Esophagus muscularis mucosa (tissue), 3 donors: Measurements from ENCODE around the gene ATP11C.

Source experiments
- CTCF ChIP-seq, 3 experiments: fragments of 200-600 bp in 2 of 3; fragments of 450-650 bp in 1 of 3; sonication (generic) in 2 of 3; IDR thresholded peaks; one replicate each; pipeline ENCODE4 v1.5.1; 2017 to 2019; ENCODE audit warnings: antibody characterized with exemption in 3 of 3, mild to moderate bottlenecking in 2 of 3, moderate library complexity in 1 of 3
- POLR2A ChIP-seq: fragments of 450-650 bp; IDR thresholded peaks from one replicate; pipeline ENCODE4 v1.6.1; 2017; ENCODE audit warnings: antibody characterized with exemption, moderate library complexity, mild to moderate bottlenecking, low read depth
- POLR2AphosphoS5 ChIP-seq, 2 donors: sonication (generic); formaldehyde crosslinking; IDR thresholded peaks; one replicate each; pipeline ENCODE4 v1.6.1; 2017; ENCODE audit warnings: antibody characterized with exemption in 2 of 2

- no peak for TF ChIP-seq CTCF (IDR thresholded peaks at IDR 0.05)
- no peak for TF ChIP-seq POLR2A
- no peak for TF ChIP-seq POLR2AphosphoS5 (IDR thresholded peaks at IDR 0.05)
These were observed 16.9 kb upstream of the ATP11C start for GRCh38 chrX:139949703-139950102.
